ENCODE data around the gene HIF3A.

The HIF3A gene

GRCh38 chr19:46283771-46284170 lies 13.1 kb upstream of the HIF3A start:
- Mint-ChIP-seq H3K4me3 (no peak overlapping the region), H3K27ac (no peak overlapping the region), H3K27me3 (ENCODE audit: low read depth) (peaks cover 6% of the 10 kb centered on the region), H3K36me3 (ENCODE audit: low read depth) (no peaks in the 10 kb centered on the region), H3K9me3 (no peaks in the 10 kb centered on the region), H3K4me1 (ENCODE audit: low read depth) (no peaks in the 10 kb centered on the region)

DNA sequence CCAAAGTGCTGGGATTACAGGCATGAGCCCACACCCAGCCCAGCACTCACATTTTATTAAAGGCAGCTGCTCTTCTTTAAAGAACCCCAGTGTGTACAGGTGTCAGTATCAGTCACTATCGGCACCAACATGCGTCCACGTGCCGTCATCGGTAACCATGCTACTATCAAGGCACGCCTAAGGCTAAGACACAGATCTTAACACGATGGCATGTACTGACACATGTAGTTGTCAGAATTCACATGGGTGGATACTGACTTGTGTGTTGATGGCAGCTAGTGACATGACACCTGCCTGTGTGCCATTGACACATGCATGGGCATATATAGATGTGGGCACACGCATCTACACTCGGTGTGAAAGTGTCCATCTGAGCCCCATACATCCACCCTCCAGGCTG lies 12.2 kb upstream of the HIF3A start:
- Mint-ChIP-seq H3K27ac (no peak overlapping the region), H3K9me3 (peaks cover 6% of the 10 kb centered on the region), H3K4me1 (ENCODE audit: low read depth) (peaks cover under 1% of the 10 kb centered on the region), H3K36me3 (ENCODE audit: low read depth) (no peaks in the 10 kb centered on the region), H3K4me3 (no peak overlapping the region), H3K27me3 (ENCODE audit: low read depth) (no peaks in the 10 kb centered on the region)

- Mint-ChIP-seq H3K27me3 (ENCODE audit: low read depth) (no peaks in the 10 kb centered on the region), H3K4me3 (no peak overlapping the region), H3K27ac (no peak overlapping the region), H3K9me3 (peaks cover 12% of the 10 kb centered on the region), H3K4me1 (ENCODE audit: low read depth) (peaks cover 2% of the 10 kb centered on the region), H3K36me3 (ENCODE audit: low read depth) (no peaks in the 10 kb centered on the region)
Observed at GRCh38 chr19:46287585-46287984, 9.3 kb upstream of the HIF3A start.

DNA sequence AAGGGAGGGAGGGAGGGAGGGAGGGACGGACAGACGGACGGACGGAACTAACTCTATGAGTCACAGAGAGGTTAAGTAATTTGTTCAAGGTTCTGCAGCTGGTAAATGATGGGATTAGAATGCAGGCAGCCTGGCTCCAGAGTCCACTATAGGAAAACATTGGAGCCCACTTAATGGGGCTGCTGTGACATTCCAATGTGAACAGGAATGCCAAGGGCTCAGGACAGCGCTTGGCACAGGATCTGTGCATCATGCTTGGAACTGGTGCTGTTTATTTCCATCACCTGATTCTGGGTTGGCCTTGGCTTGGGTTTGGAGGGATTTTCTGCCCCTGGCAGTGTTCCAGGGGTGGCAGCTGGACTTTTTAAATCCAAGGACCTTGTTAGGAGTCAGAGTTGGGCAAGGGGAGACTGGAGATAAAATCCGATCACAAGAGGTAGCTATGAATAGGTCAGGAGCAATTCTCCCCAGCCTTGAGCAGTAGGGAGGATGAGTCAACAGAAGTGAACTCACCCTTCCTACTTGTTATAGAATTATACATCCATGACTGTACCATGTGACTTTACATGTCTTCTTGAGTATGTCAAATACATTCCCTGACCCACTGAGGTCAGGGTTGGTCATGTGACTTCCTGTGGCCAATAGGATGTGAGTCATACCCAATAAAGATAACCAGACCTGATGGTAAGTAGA lies 7.8 kb upstream of the HIF3A start:
- H3K27ac Mint-ChIP-seq, result no peak overlapping the region
- H3K4me3 Mint-ChIP-seq, result no peak overlapping the region
- peaks cover 2% of the 10 kb centered on the region for H3K4me1 Mint-ChIP-seq (ENCODE audit: low read depth)
- peaks cover 12% of the 10 kb centered on the region for H3K9me3 Mint-ChIP-seq
- H3K36me3 Mint-ChIP-seq (ENCODE audit: low read depth), result no peaks in the 10 kb centered on the region
- no peaks in the 10 kb centered on the region for H3K27me3 Mint-ChIP-seq (ENCODE audit: low read depth)

GRCh38 chr19:46289724-46290619 lies 6.9 kb upstream of the HIF3A start:
- Mint-ChIP-seq H3K9me3 (peaks cover 12% of the 10 kb centered on the region), H3K4me3 (no peak overlapping the region), H3K36me3 (ENCODE audit: low read depth) (no peaks in the 10 kb centered on the region), H3K27me3 (ENCODE audit: low read depth) (peaks cover 4% of the 10 kb centered on the region), H3K4me1 (ENCODE audit: low read depth) (peaks cover 2% of the 10 kb centered on the region), H3K27ac (no peak overlapping the region)

DNA sequence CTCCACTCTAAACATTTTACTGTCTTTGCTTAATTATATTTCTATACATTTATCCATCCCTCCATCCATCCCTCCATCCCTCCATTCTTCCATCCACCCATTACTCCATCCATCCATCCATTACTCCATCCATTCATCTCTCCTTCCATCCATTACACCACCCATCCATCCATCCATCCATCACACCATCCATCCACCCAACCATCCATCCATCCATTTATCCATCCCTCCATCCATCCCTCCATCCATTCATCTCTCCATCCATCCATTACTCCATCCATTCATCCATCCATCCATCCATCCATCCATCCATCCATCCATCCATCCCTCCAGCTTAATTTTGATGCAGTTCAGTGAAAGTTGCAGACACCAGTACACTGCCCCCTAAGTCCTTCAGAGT lies 5.0 kb upstream of the HIF3A start:
- Mint-ChIP-seq H3K4me3 (no peak overlapping the region), H3K9me3 (peaks cover 12% of the 10 kb centered on the region), H3K27me3 (ENCODE audit: low read depth) (peaks cover 20% of the 10 kb centered on the region), H3K36me3 (ENCODE audit: low read depth) (no peaks in the 10 kb centered on the region), H3K27ac (no peak overlapping the region), H3K4me1 (ENCODE audit: low read depth) (peaks cover 2% of the 10 kb centered on the region)

GRCh38 chr19:46294494-46294893 lies 2.3 kb upstream of the HIF3A start:
- H3K9me3 Mint-ChIP-seq, result peaks cover 6% of the 10 kb centered on the region
- H3K36me3 Mint-ChIP-seq (ENCODE audit: low read depth), result no peaks in the 10 kb centered on the region
- no peak overlapping the region for H3K27ac Mint-ChIP-seq
- H3K4me1 Mint-ChIP-seq (ENCODE audit: low read depth), result peaks cover 2% of the 10 kb centered on the region
- H3K27me3 Mint-ChIP-seq (ENCODE audit: low read depth), result peaks cover 26% of the 10 kb centered on the region
- H3K4me3 Mint-ChIP-seq, result no peak overlapping the region

- Mint-ChIP-seq H3K27me3 (ENCODE audit: low read depth) (peaks cover 26% of the 10 kb centered on the region), H3K27ac (no peak overlapping the region), H3K36me3 (ENCODE audit: low read depth) (no peaks in the 10 kb centered on the region), H3K4me3 (no peak overlapping the region), H3K9me3 (no peaks in the 10 kb centered on the region), H3K4me1 (ENCODE audit: low read depth) (no peaks in the 10 kb centered on the region)
Observed at GRCh38 chr19:46295401-46296201, 1.2 kb upstream of the HIF3A start.

DNA sequence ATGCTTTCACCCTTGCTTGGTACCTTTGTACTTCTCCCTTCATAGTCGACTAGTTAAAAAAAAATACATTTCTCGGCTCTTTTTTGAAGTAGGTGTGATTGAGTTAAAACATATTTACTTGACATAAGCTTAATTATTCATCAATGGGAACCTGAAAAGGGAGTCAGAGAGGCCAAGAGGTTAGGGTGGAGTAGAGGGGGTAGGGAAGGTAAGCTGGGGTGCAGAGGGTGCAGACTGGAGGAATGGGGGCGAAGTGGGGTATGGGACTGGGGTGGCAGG lies 701 bp upstream of the HIF3A start:
- Mint-ChIP-seq H3K27me3 (ENCODE audit: low read depth) (peaks cover 26% of the 10 kb centered on the region), H3K27ac (no peak overlapping the region), H3K4me1 (ENCODE audit: low read depth) (no peaks in the 10 kb centered on the region), H3K4me3 (no peak overlapping the region), H3K36me3 (ENCODE audit: low read depth) (no peaks in the 10 kb centered on the region), H3K9me3 (no peaks in the 10 kb centered on the region)

DNA sequence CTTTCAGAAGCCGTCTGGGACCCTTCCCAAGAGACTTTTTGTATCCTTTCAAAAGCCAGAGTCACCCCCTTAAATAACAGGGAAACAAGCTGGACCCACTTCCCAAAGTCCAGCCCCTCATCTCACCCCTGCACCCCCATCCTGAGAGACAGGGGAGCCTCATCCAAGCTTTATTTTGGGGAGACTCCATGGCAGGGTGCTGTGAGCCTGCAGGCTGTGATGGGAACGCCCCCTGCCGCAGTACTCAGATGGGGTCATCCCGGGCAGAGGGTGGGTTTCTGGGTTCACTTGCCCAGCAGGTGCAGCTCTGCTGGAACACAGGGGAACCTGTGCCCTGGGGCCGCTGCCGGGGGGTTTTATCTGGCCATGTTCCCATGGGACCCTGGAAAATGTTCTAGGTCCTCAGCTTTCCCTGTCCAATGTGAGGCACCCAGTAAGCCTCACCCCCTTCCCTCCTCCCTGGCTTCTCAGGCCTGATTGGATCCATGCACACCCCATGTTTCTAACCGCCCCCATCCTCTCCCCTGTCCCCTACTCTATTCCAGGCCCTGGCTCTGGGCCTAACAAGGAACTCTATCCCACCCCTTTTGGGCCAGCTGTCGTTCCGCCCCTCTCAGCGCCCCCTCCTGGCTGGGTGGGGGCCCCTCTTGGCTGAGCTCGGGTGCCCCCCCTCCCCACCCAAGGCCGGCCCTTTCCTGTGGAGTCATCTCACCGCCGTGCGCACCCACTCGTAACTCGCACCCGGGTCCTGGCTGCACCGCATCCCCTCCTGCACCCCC lies 1.0 kb downstream of the HIF3A start:
- Mint-ChIP-seq H3K9me3 (no peaks in the 10 kb centered on the region), H3K36me3 (ENCODE audit: low read depth) (no peaks in the 10 kb centered on the region), H3K4me3 (no peak overlapping the region), H3K4me1 (ENCODE audit: low read depth) (no peaks in the 10 kb centered on the region), H3K27me3 (ENCODE audit: low read depth) (peaks cover 26% of the 10 kb centered on the region), H3K27ac (no peak overlapping the region)

- Mint-ChIP-seq H3K27me3 (ENCODE audit: low read depth) (peaks cover 26% of the 10 kb centered on the region), H3K9me3 (no peaks in the 10 kb centered on the region), H3K4me1 (ENCODE audit: low read depth) (no peaks in the 10 kb centered on the region), H3K27ac (no peak overlapping the region), H3K36me3 (ENCODE audit: low read depth) (no peaks in the 10 kb centered on the region), H3K4me3 (no peak overlapping the region)
Observed at GRCh38 chr19:46298479-46299003, 1.7 kb downstream of the HIF3A start.

GRCh38 chr19:46299004-46299509 lies 2.2 kb downstream of the HIF3A start:
- Mint-ChIP-seq H3K36me3 (ENCODE audit: low read depth) (no peaks in the 10 kb centered on the region), H3K27ac (no peak overlapping the region), H3K4me1 (ENCODE audit: low read depth) (no peaks in the 10 kb centered on the region), H3K27me3 (ENCODE audit: low read depth) (peaks cover 26% of the 10 kb centered on the region), H3K4me3 (no peak overlapping the region), H3K9me3 (no peaks in the 10 kb centered on the region)

- peaks cover 5% of the 10 kb centered on the region for H3K9me3 Mint-ChIP-seq
- no peak overlapping the region for H3K4me3 Mint-ChIP-seq
- no peaks in the 10 kb centered on the region for H3K36me3 Mint-ChIP-seq (ENCODE audit: low read depth)
- H3K27ac Mint-ChIP-seq, result no peak overlapping the region
- H3K27me3 Mint-ChIP-seq (ENCODE audit: low read depth), result peaks cover 23% of the 10 kb centered on the region
- H3K4me1 Mint-ChIP-seq (ENCODE audit: low read depth), result no peaks in the 10 kb centered on the region
Observed at GRCh38 chr19:46299695-46300094, 2.9 kb downstream of the HIF3A start.

GRCh38 chr19:46303322-46303690 lies 6.5 kb downstream of the HIF3A start:
- Mint-ChIP-seq H3K4me1 (ENCODE audit: low read depth) (no peaks in the 10 kb centered on the region), H3K36me3 (ENCODE audit: low read depth) (no peaks in the 10 kb centered on the region), H3K27me3 (ENCODE audit: low read depth) (no peaks in the 10 kb centered on the region), H3K27ac (no peak overlapping the region), H3K4me3 (no peak overlapping the region), H3K9me3 (peaks cover 27% of the 10 kb centered on the region)
